Stimulated activated CD8-positive, alpha-beta memory T cell treated with anti-CD3 and anti-CD28 coated beads, Interleukin-15, amount 100 ng/mL, for 1 hour (primary cell): ENCODE measurements around the gene TBC1D22B.
A peak's percentile ranks its signal among the peaks of the same experiment; 100 is the strongest.
"Not testable (repeated sequence)": the region's sequence is repeated elsewhere in the genome, so short reads cannot be mapped to it uniquely, and the experiment has no call there.

ENCODE experiments used
- DNase-seq: peaks from one replicate; pipeline ENCODE4 v3.0.0-alpha.2; 2020; ENCODE audit warnings: low read depth

The TBC1D22B gene

DNA sequence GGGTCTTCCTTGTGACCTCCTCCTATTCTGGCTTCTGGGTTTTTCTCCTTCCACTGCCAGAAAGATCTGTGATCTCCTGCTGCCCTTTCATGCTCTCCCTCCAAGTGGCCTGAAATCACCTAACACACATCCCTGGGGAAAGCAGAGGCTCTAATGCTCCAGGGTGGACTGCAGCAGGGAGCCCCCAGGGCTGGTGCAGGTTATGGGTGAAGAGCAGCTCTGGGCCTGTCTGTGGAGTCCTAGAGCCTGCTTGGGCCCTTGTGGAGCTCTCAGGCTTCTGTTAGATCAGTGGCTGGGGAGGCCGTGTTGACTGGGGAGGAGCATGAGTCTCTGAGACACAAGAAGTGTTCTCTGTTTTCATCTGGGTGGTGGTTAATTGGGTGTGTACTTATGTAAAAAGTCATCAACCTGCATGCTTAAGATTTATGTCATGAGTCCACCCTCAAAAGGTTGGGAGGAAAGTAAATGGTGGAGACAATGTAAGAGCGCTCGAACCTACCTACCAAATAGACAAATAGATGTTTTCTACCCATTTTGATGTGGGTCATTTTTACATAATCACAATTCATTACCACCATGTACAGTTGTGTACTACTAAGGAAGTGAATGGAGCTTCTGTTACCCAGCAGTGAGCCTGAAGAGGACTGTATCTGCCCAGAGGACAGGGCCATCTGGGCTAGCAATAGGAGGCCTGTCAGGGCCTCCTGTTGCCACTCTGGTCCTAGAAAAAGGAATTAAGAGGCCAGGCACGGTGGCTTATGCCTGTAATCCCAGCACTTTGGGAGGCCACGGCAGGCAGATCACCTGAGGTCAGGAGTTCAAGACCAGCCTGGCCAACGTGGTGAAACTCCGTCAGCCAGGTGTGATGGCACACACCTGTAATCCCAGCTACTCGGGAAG lies 64.2 kb downstream of the TBC1D22B start:
- no peak for DNase-seq

DNA sequence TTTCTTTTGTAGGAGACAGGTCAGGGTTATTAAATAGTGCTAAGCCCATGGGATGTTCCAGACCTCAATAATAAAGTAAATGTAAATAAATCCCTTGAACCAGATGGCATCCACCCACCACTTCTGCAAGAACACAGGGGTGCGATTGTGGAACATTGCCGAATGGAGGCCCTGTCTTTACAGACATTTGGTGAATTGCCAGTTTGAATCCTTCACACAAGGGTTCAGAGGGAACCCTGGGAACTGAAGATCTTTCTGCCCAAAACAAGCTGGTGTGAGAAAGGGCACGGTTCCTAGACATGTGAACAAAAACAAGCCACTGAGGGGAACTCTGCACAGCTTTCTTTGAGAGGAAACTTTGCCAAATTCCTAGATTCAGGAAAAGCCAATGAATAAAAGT lies 66.0 kb downstream of the TBC1D22B start:
- DNase-seq: no peak

GRCh38 chr6:37324131-37325033 lies 66.8 kb downstream of the TBC1D22B start:
- DNase-seq: no peak

- DNase-seq: not testable (repeated sequence)
Observed at GRCh38 chr6:37330345-37330744, 72.8 kb downstream of the TBC1D22B start.

GRCh38 chr6:37331047-37331446 lies 73.5 kb downstream of the TBC1D22B start:
- DNase-seq: no peak

DNA sequence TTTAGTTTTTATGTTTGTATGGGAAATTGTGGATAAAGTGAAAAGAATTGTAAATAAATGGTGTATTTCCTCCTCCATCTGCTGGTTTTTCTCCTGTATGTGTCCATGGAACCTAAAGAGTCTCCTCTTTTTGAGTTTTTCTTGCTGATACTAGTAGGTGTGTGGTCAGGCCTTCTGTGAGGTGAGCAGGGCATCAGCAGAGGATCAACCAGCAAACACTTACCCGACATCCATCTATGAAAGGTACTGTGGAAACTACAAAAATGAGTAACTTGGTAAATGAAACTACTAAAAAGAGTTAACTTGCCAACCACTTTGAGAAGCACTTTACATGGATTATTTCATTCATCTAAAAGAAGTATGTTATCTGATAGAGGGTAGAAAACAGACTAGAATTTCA lies 75.3 kb downstream of the TBC1D22B start:
- DNase-seq: no peak

DNA sequence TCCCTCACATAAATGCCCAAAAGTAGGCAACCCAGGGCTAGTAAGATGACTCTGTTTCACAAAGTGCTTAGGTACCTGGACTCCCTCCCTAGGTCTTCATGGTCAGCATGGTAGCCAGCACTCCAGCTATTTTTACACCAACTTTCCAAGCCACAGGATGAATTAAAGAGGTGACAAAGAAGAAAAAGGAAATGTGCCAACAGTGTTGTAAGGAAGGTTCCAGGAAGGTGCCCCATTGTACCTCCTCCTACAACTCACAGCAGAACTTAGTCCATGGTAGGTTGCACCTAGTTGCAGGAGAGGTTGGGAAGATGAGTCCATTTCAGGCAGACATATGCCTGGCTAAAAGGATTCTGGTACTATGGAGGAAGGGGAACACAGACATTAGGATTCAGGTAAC lies 76.5 kb downstream of the TBC1D22B start:
- DNase-seq: no peak

DNA sequence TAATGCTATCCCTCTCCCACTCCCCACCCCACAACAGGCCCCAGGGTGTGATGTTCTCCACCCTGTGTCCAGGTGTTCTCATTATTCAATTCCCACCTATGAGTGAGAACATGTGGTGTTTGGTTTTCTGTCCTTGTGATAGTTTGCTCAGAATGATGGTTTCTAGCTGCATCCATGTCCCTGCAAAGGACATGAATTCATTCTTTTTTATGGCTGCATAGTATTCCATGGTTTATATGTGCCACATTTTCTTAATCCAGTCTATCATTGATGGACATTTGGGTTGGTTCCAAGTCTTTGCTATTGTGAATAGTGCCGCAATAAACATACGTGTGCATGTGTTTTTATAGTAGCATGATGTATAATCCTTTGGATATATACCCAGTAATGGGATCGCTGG lies 80.7 kb downstream of the TBC1D22B start:
- DNase-seq: not testable (repeated sequence)

DNA sequence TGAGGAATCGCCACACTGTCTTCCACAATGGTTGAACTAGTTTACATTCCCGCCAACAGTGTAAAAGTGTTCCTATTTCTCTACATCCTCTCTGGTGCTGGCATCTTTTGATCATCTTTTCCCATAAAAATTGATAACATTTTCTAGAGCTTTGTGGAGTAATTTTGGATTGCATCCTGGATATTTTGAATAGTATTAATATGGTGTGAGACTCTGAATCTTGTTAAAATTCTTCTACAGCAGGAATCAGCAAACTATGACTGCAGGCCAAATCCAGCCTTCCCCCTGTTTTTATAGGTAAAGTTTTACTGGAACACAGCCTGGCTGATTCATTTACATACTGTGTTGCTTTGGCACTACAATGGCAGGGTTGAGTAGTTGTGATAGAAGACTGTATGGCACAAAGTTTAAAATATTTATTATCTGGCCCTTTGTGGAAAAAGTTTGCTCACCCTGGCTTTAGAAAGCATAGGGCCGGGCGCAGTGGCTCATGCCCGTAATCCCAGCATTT lies 81.2 kb downstream of the TBC1D22B start:
- no peak for DNase-seq

- DNase-seq: no peak
Observed at GRCh38 chr6:37339741-37340638, 82.4 kb downstream of the TBC1D22B start.

- no peak for DNase-seq
Observed at GRCh38 chr6:37340639-37340943, 83.0 kb downstream of the TBC1D22B start.

GRCh38 chr6:37343248-37343647 lies 85.7 kb downstream of the TBC1D22B start:
- no peak for DNase-seq

- no peak for DNase-seq
Observed at GRCh38 chr6:37344308-37344707, 86.7 kb downstream of the TBC1D22B start.

GRCh38 chr6:37345804-37346203 lies 88.2 kb downstream of the TBC1D22B start:
- not testable (repeated sequence) for DNase-seq

- no peak for DNase-seq
Observed at GRCh38 chr6:37347177-37347576, 89.6 kb downstream of the TBC1D22B start.

DNA sequence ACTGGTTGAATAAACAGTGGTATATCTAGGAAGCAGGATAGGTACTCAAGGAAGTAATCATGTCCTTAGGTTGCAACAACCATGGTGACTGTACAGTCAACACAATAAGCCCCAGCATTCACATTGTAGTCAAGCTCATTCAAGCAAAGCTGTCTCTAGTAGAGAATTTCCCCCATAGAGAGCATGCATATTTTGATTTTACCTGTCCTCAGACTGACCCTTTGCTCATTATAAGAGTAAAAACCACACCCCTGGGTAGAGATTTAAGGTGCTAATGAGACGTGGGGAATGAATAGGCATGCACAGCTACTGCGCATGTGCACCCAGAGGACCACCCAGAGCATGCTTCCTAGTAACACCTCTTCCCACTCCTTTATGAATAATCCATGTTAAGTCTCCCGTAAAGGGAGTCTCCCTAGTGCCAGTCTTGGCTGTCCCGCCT lies 90.1 kb downstream of the TBC1D22B start:
- no peak for DNase-seq

- DNase-seq: no peak
Observed at GRCh38 chr6:37351027-37351426, 93.5 kb downstream of the TBC1D22B start.

GRCh38 chr6:37352384-37352783 lies 94.8 kb downstream of the TBC1D22B start:
- no peak for DNase-seq

GRCh38 chr6:37353761-37354525 lies 96.4 kb downstream of the TBC1D22B start, which contains the start of gene RNF8:
Gene RNF8, plus strand, starts transcription at chr6:37353983. Its CDS starts 182 bp downstream, at chr6:37354165.
- DNase-seq: peak; percentile 75

DNA sequence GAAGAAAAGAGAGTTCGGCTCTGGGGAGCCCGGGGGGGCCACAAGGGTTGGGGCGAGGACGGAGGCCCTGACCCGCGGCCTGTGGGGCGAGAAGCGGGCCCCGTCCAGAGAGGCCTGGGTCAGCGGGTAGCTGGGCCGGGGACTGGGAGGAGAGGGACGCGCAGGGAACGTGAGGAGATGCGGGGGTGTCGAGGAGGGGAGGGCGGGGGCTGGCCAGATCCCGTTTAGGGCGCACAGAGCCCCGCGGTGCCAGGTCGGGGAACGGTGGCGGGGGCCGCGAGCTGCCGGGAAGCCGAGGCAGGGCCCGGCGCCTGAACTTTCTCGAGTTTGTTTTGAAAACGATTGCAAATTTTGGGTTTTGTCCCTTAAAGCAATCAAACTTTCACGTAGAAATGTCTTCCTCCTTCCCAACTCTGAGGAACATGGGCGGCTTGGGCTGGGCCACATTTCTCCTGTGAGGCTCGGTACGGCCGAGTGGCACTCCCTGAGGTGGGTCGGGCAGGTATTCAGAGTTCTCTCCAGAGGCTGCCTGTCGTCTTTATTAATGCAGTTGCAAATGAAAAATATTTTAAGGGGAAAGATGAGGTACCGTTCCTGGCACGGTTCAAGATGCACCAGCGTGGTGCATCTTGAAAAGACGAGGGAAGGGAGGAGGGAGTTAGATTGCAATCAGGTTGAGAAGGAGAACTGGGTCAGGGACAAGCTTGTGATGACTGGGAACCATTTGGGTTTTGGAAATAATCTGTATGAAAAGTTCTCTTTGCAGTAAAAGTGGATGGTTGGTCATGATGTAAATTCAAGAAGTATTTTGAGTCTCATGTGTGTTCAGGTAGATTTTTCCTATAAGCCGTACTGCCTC lies 97.2 kb downstream of the TBC1D22B start:
- no peak for DNase-seq
